Measurements from ENCODE around the gene LAMA5. TPM values are rescaled to one million over a fixed set of nuclear protein-coding genes. Genes with fewer than 3 reads are reported as not detected.

LAMA5 gene
- polyA plus RNA-seq, 1 of the 3 experiments (the other 2 are of a cell fraction): 27.2 TPM

DNA sequence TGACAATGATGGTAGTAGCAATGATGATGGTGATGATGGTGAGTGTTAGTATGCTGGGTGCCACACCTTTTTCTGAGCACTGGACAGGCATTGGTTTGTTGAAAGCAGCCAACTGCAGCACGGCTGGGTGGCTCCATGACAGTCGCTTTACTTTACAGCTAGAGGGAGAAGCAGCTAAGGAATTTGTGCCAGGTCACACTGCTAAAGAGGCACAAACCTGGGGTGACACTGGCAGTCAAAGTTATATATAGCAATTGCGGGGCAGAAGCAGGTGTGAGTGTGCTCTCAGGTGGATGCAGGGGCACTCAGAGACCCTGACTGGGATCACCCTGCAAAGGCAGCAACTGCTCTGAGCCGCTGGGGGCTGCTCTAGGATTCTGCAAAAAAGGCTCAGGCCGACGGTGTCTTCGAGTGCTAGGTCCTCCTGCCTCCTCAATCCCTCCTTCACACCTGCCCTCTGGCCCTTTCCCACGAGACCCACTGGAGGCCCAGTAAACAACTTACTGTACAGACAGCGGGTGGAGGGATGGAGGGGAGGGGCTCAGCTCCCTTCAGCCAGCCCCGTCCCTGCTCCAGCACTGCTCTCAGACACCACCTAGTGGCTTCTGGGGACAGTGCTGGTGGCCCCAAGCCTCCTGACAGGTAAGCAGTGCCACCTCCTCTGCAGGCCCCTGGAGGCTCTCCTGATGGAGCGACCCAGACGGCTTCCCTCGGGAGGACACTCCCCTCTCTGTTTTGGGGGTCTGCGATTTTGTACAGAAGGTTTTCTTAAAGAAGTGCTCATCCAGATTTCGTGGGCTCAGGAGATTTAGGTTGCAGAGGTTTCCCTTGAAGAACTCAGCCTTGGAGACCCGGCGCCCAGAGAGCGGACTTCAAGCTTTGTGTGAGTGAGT, 15.4 kb upstream of the LAMA5 start:
- Histone ChIP-seq H3K79me2 (ENCODE audit: insufficient read depth) (peaks cover 64% of the 10 kb centered on the region), H3K27me3 (ENCODE audit: insufficient read depth) (no peaks in the 10 kb centered on the region), H3K4me2 (no peak overlapping the region), H3K9me3 (no peaks in the 10 kb centered on the region), H4K20me1 (ENCODE audit: insufficient read depth) (peaks cover 10% of the 10 kb centered on the region; the same call in 1 of the 2 replicates), H3K4me3 (ENCODE audit: low read depth in 2 of 2, low read length in 1 of 2) (no peak overlapping the region; a peak in 1 of 4 replicates), H3K36me3 (replicated peaks in 1 of 2; ENCODE audit: control insufficient read depth in 1 of 2, insufficient read depth in 2 of 2, low read length in 1 of 2) (peaks cover 3 to 6% of the 10 kb centered on the region in 2 experiments), H3F3A (replicated peaks; ENCODE audit: insufficient read depth) (peaks cover 16% of the 10 kb centered on the region), H3K9me2 (no peaks in the 10 kb centered on the region), H2AFZ (ENCODE audit: low read depth) (no peak overlapping the region), H3K9ac (no peak overlapping the region), H3K27ac (ENCODE audit: low read depth in 2 of 2, low read length in 1 of 2) (no peak overlapping the region), H3K4me1 (ENCODE audit: control insufficient read depth in 1 of 2, insufficient read depth in 2 of 2, low read depth in 1 of 2, low read length in 1 of 2) (peaks cover 7 to 9% of the 10 kb centered on the region in 2 experiments; a peak in 2 of 4 replicates)
- POLR2A ChIA-PET: interaction anchor here (0.6 to 1.5 kb wide), 3 partner anchors 14 to 76 kb away, joined by 4 to 8 read pairs (median 5); partner anchors contain the start of gene LAMA5
- peak; percentile 90 for DNase-seq
- CTCF ChIA-PET: interaction anchor here (0.6 to 5.6 kb wide), 42 partner anchors 9 to 425 kb away, joined by 3 to 127 read pairs (median 4); partner anchors contain the start of genes ADRM1, LAMA5 and OSBPL2
- 68% methylated on average over 13 of the region's 18 CpGs for WGBS (ENCODE audit: low lambda C conversion rate)
- TF ChIP-seq RCOR1 (IDR thresholded peaks at IDR 0.05; ENCODE audit: low read length) (0 out of 2 replicates have a peak, but pooled peaks have one; percentile 41), NFIC (IDR thresholded peaks at IDR 0.05; ENCODE audit: borderline replicate concordance) (no peak), USF2 (IDR thresholded peaks at IDR 0.05; ENCODE audit: borderline replicate concordance, low read depth, low read length) (no peak), USF1 (IDR thresholded peaks at IDR 0.05; ENCODE audit: borderline replicate concordance, low read depth) (no peak), TCF12 (IDR thresholded peaks at IDR 0.05) (no peak), EZH2phosphoT487 (IDR thresholded peaks at IDR 0.05; ENCODE audit: borderline replicate concordance, low read depth) (no peak), TAF1 (IDR thresholded peaks at IDR 0.05; ENCODE audit: borderline replicate concordance, low read depth, low read length) (no peak), FOXM1 (IDR thresholded peaks at IDR 0.05; ENCODE audit: low read depth) (no peak), POLR2AphosphoS5 (IDR thresholded peaks at IDR 0.05; ENCODE audit: low read depth, low read length) (no peak), FOSL2 (IDR thresholded peaks at IDR 0.05; ENCODE audit: borderline replicate concordance, low read depth) (no peak), ELF1 (IDR thresholded peaks at IDR 0.05) (no peak), MAX (IDR thresholded peaks at IDR 0.05; ENCODE audit: low read depth) (no peak), REST (IDR thresholded peaks at IDR 0.05; ENCODE audit: low read depth, low read length) (no peak), EP300 (IDR thresholded peaks at IDR 0.05; ENCODE audit: borderline replicate concordance in 1 of 2, low read depth in 1 of 2, low read length in 1 of 2) (no peak), GABPA (IDR thresholded peaks at IDR 0.05; ENCODE audit: low read depth) (no peak), MXI1 (IDR thresholded peaks at IDR 0.05; ENCODE audit: low read depth, low read length) (peak; percentile 73), YY1 (IDR thresholded peaks at IDR 0.05; ENCODE audit: low read depth) (no peak), RFX5 (IDR thresholded peaks at IDR 0.05; ENCODE audit: low read length) (no peak), IRF3 (IDR thresholded peaks at IDR 0.05; ENCODE audit: low read depth, low read length) (no peak), SIN3A (IDR thresholded peaks at IDR 0.05; ENCODE audit: borderline replicate concordance, low read depth, low read length) (no peak)
- TF ChIP-seq, protein P1, sequence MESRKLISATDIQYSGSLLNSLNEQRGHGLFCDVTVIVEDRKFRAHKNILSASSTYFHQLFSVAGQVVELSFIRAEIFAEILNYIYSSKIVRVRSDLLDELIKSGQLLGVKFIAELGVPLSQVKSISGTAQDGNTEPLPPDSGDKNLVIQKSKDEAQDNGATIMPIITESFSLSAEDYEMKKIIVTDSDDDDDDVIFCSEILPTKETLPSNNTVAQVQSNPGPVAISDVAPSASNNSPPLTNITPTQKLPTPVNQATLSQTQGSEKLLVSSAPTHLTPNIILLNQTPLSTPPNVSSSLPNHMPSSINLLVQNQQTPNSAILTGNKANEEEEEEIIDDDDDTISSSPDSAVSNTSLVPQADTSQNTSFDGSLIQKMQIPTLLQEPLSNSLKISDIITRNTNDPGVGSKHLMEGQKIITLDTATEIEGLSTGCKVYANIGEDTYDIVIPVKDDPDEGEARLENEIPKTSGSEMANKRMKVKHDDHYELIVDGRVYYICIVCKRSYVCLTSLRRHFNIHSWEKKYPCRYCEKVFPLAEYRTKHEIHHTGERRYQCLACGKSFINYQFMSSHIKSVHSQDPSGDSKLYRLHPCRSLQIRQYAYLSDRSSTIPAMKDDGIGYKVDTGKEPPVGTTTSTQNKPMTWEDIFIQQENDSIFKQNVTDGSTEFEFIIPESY (IDR thresholded peaks at IDR 0.05; ENCODE audit: borderline replicate concordance, low read depth): no peak
- TF ChIP-seq, protein P2, sequence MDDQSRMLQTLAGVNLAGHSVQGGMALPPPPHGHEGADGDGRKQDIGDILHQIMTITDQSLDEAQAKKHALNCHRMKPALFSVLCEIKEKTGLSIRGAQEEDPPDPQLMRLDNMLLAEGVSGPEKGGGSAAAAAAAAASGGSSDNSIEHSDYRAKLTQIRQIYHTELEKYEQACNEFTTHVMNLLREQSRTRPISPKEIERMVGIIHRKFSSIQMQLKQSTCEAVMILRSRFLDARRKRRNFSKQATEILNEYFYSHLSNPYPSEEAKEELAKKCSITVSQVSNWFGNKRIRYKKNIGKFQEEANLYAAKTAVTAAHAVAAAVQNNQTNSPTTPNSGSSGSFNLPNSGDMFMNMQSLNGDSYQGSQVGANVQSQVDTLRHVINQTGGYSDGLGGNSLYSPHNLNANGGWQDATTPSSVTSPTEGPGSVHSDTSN (IDR thresholded peaks at IDR 0.05): no peak
